ENCODE results near the gene KIAA1614.

Gene KIAA1614

GRCh38 chr1:180947901-180948640 is 35.4 kb downstream of the KIAA1614 start:
- TF ChIP-seq CTCF (IDR thresholded peaks at IDR 0.05; ENCODE audit: control insufficient read depth, extremely low read depth, insufficient read depth): no peak
- H3K4me3 ChIP-seq (ENCODE audit: low read depth, low read length): no peak overlapping the region
- DNase-seq (ENCODE audit: low read depth): no peak

GRCh38 chr1:180948641-180949615 is 36.2 kb downstream of the KIAA1614 start:
- no peak for TF ChIP-seq CTCF (IDR thresholded peaks at IDR 0.05; ENCODE audit: control insufficient read depth, extremely low read depth, insufficient read depth)
- H3K4me3 ChIP-seq (ENCODE audit: low read depth, low read length): no peak overlapping the region
- DNase-seq (ENCODE audit: low read depth): no peak

GRCh38 chr1:180949616-180950000 is 36.9 kb downstream of the KIAA1614 start:
- no peak for DNase-seq (ENCODE audit: low read depth)
- H3K4me3 ChIP-seq (ENCODE audit: low read depth, low read length): no peak overlapping the region
- no peak for TF ChIP-seq CTCF (IDR thresholded peaks at IDR 0.05; ENCODE audit: control insufficient read depth, extremely low read depth, insufficient read depth)

- no peak for DNase-seq (ENCODE audit: low read depth)
- no peak overlapping the region for H3K4me3 ChIP-seq (ENCODE audit: low read depth, low read length)
- TF ChIP-seq CTCF (IDR thresholded peaks at IDR 0.05; ENCODE audit: control insufficient read depth, extremely low read depth, insufficient read depth): no peak
Observed at GRCh38 chr1:180950321-180950720, 37.6 kb downstream of the KIAA1614 start.

- no peak for DNase-seq (ENCODE audit: low read depth)
- no peak overlapping the region for H3K4me3 ChIP-seq (ENCODE audit: low read depth, low read length)
- TF ChIP-seq CTCF (IDR thresholded peaks at IDR 0.05; ENCODE audit: control insufficient read depth, extremely low read depth, insufficient read depth): no peak
Observed at GRCh38 chr1:180951186-180951745, 38.6 kb downstream of the KIAA1614 start.

GRCh38 chr1:180951836-180952656 is 39.3 kb downstream of the KIAA1614 start:
- TF ChIP-seq CTCF (IDR thresholded peaks at IDR 0.05; ENCODE audit: control insufficient read depth, extremely low read depth, insufficient read depth): no peak
- no peak for DNase-seq (ENCODE audit: low read depth)

More at GRCh38 chr1:180951836-180952656, 39.3 kb downstream of the KIAA1614 start:
- H3K4me3 ChIP-seq (ENCODE audit: low read depth, low read length): no peak overlapping the region

Data from LNCaP clone FGC (cell line).